ENCODE results near the gene RMC1. TPM values are rescaled to one million over a fixed set of nuclear protein-coding genes. Genes with fewer than 3 reads are reported as not detected.
A peak's percentile ranks its signal among the peaks of the same experiment; 100 is the strongest.

Gene RMC1
- total and polyA plus RNA-seq, 5 donors from 2014 or later, result 36.8 to 62.1 (median 46.7) TPM

GRCh38 chr18:23580677-23581367 is 77.5 kb downstream of the RMC1 start:
- H3K27me3 ChIP-seq (ENCODE audit: control insufficient read depth, insufficient read depth, low read length), result no peaks in the 10 kb centered on the region
- Mint-ChIP-seq H3K36me3 (peaks cover 25% of the 10 kb centered on the region), H3K27me3 (peaks cover 5% of the 10 kb centered on the region), H3K9me3 (peaks cover 0 to 3% (median 0%) of the 10 kb centered on the region in 7 donors), H3K27ac (peak overlapping the region in 2 of 3 donors; percentile 35 to 55), H3K4me3 (peak overlapping the region in 1 of 4 donors; percentile 64), H3K4me1 (peaks cover 29 to 77% (median 61%) of the 10 kb centered on the region in 4 donors)
- H3K36me3 ChIP-seq (ENCODE audit: control insufficient read depth, insufficient read depth, low read length), result peaks cover 16% of the 10 kb centered on the region
- H3K4me1 ChIP-seq (ENCODE audit: control insufficient read depth, insufficient read depth, low read length, poor library complexity, severe bottlenecking), result peaks cover 55% of the 10 kb centered on the region
- no peak overlapping the region for H3K4me3 ChIP-seq (ENCODE audit: low read depth, low read length)
- no peak for DNase-seq
- H3K9me3 ChIP-seq (ENCODE audit: control insufficient read depth in 2 of 2, low read length in 2 of 2), result no peaks in the 10 kb centered on the region
- no peak overlapping the region for H3K27ac ChIP-seq (ENCODE audit: insufficient read depth, low read length, poor library complexity, severe bottlenecking)
- ATAC-seq (ENCODE audit: low read depth in 2 of 2), result no peak

Other genes starting within 250 kb of the RMC1 start
- 136 TPM for gene RIOK3, start 50.2 kb upstream of the RMC1 start, total RNA-seq
- gene RIOK3, start 50.2 kb upstream of the RMC1 start, polyA plus RNA-seq, result 10 to 100 TPM; 43.2 to 60.7 (median 48.6) TPM
- 86.9 TPM for gene NPC1, start 83.0 kb downstream of the RMC1 start, total RNA-seq
- 10 to 100 TPM; 17.4 to 24.3 (median 20.4) TPM for gene NPC1, start 83.0 kb downstream of the RMC1 start, polyA plus RNA-seq
- gene ANKRD29, start 159.4 kb downstream of the RMC1 start, total RNA-seq, result not detected
- gene ANKRD29, start 159.4 kb downstream of the RMC1 start, polyA plus RNA-seq, result under 1 TPM in 1 of 4 donors, not detected in 3; 0.45 TPM
- not detected for gene LAMA3, start 185.9 kb downstream of the RMC1 start, total RNA-seq
- under 1 TPM in 1 of 4 donors, not detected in 3; 0.31 TPM for gene LAMA3, start 185.9 kb downstream of the RMC1 start, polyA plus RNA-seq